DOHH2 (cell line): Measurements from ENCODE around the gene PQBP1.

Source experiments
- H3F3A ChIP-seq: fragments of 200-600 bp; sonication (generic), shearing (Covaris generic); 2 replicates; pipeline ENCODE4 v1.6.0; 2016; ENCODE audit warnings: antibody characterized with exemption, mild to moderate bottlenecking; ENCODE audit not compliant: control insufficient read depth, insufficient read depth
- H3K27ac ChIP-seq: fragments of 200-600 bp; sonication (generic); 2 replicates; pipeline ENCODE4 v1.5.1; 2014; ENCODE audit warnings: low read depth, mild to moderate bottlenecking, low read length, moderate library complexity
- H3K27me3 ChIP-seq: fragments of 200-600 bp; sonication (generic); 2 replicates; pipeline ENCODE4 v1.6.1; 2014; ENCODE audit warnings: mild to moderate bottlenecking, low read length, mixed read lengths; ENCODE audit not compliant: control insufficient read depth
- H3K36me3 ChIP-seq: fragments of 200-600 bp; sonication (generic); 2 replicates; pipeline ENCODE4 v1.6.1; 2014; ENCODE audit warnings: mild to moderate bottlenecking, low read length, moderate library complexity, mixed read lengths; ENCODE audit not compliant: control insufficient read depth
- H3K4me1 ChIP-seq: fragments of 200-600 bp; sonication (generic); 2 replicates; pipeline ENCODE4 v1.6.1; 2014; ENCODE audit warnings: mild to moderate bottlenecking, low read length, mixed read lengths; ENCODE audit not compliant: control insufficient read depth
- H3K4me2 ChIP-seq: fragments of 200-600 bp; sonication (generic); 2 replicates; pipeline ENCODE4 v1.6.0; 2014; ENCODE audit warnings: mild to moderate bottlenecking, low read length, moderate library complexity
- H3K4me3 ChIP-seq: fragments of 200-600 bp; sonication (generic); 2 replicates; pipeline ENCODE4 v1.5.1; 2014; ENCODE audit warnings: mild to moderate bottlenecking, low read length, mixed read lengths
- H3K79me2 ChIP-seq: fragments of 200-600 bp; sonication (generic); 2 replicates; pipeline ENCODE4 v1.6.1; 2014; ENCODE audit warnings: mild to moderate bottlenecking, low read length, mixed read lengths; ENCODE audit not compliant: control insufficient read depth
- H3K9me2 ChIP-seq: fragments of 200-600 bp; sonication (generic); replicated peaks from 2 replicates; pipeline ENCODE4 v1.6.1; 2014; ENCODE audit warnings: mild to moderate bottlenecking, low read length, mixed read lengths; ENCODE audit not compliant: control insufficient read depth
- H3K9me3 ChIP-seq: fragments of 200-600 bp; sonication (generic); 2 replicates; pipeline ENCODE4 v1.6.1; 2014; ENCODE audit warnings: antibody characterized with exemption, low read length, mixed read lengths; ENCODE audit not compliant: control insufficient read depth, insufficient read depth
- H4K20me1 ChIP-seq: fragments of 200-600 bp; sonication (generic); 2 replicates; pipeline ENCODE4 v1.6.0; 2014; ENCODE audit warnings: low read depth, mild to moderate bottlenecking, antibody characterized with exemption, low read length, moderate library complexity; ENCODE audit not compliant: control insufficient read depth, insufficient read depth
- CTCF ChIP-seq: fragments of 200-600 bp; sonication (generic); IDR thresholded peaks from one replicate; pipeline ENCODE4 v1.5.1; 2014; ENCODE audit warnings: antibody characterized with exemption, mild to moderate bottlenecking, low read depth, low read length; ENCODE audit not compliant: poor library complexity, severe bottlenecking
- EZH2phosphoT487 ChIP-seq: fragments of 200-600 bp; sonication (generic); IDR thresholded peaks from 2 replicates; pipeline ENCODE4 v1.6.1; 2017; ENCODE audit warnings: borderline replicate concordance, mild to moderate bottlenecking, antibody characterized with exemption, low read length, moderate library complexity, mixed read lengths

The PQBP1 gene

GRCh38 chrX:48927736-48928382 is 30.1 kb downstream of the PQBP1 start:
- no peak overlapping the region for H3K27ac ChIP-seq
- peak overlapping the region; percentile 39 for H3K4me2 ChIP-seq
- H3K4me1 ChIP-seq: peaks cover 15% of the 10 kb centered on the region

GRCh38 chrX:48933757-48934156 is 36.0 kb downstream of the PQBP1 start:
- Histone ChIP-seq H3K4me3 (no peak overlapping the region), H3K4me1 (peaks cover 52% of the 10 kb centered on the region), H3K27me3 (no peaks in the 10 kb centered on the region), H3K9me2 (no peaks in the 10 kb centered on the region), H3F3A (peaks cover 3% of the 10 kb centered on the region; the same call in 1 of the 2 replicates), H3K4me2 (no peak overlapping the region), H3K79me2 (peaks cover 37% of the 10 kb centered on the region), H3K27ac (peak overlapping the region; percentile 30), H4K20me1 (no peaks in the 10 kb centered on the region), H3K9me3 (no peaks in the 10 kb centered on the region), H3K36me3 (peaks cover 48% of the 10 kb centered on the region)
- TF ChIP-seq CTCF (no peak), EZH2phosphoT487 (no peak)

More at GRCh38 chrX:48927736-48928382, 30.1 kb downstream of the PQBP1 start:
- peaks cover 9% of the 10 kb centered on the region; the same call in 1 of the 2 replicates for H3K79me2 ChIP-seq
- H3K27me3 ChIP-seq: no peaks in the 10 kb centered on the region
- no peaks in the 10 kb centered on the region for H3F3A ChIP-seq
- no peaks in the 10 kb centered on the region for H3K9me2 ChIP-seq
- TF ChIP-seq EZH2phosphoT487 (no peak), CTCF (no peak)
- H3K4me3 ChIP-seq: no peak overlapping the region
- no peaks in the 10 kb centered on the region for H3K9me3 ChIP-seq
- H3K36me3 ChIP-seq: peaks cover 28% of the 10 kb centered on the region
- no peaks in the 10 kb centered on the region for H4K20me1 ChIP-seq

- Histone ChIP-seq H3K27me3 (no peaks in the 10 kb centered on the region), H3K4me1 (peaks cover 60% of the 10 kb centered on the region), H4K20me1 (no peaks in the 10 kb centered on the region), H3K27ac (peak overlapping the region; percentile 12; the same call in 1 of the 2 replicates), H3K9me2 (no peaks in the 10 kb centered on the region), H3K79me2 (peaks cover 47% of the 10 kb centered on the region), H3K4me2 (no peak overlapping the region), H3K4me3 (no peak overlapping the region), H3K9me3 (no peaks in the 10 kb centered on the region), H3K36me3 (peaks cover 55% of the 10 kb centered on the region), H3F3A (peaks cover 12% of the 10 kb centered on the region)
- TF ChIP-seq EZH2phosphoT487: no peak
- no peak for TF ChIP-seq CTCF
These were observed 37.0 kb downstream of the PQBP1 start for GRCh38 chrX:48934581-48935300.
